Thyroid gland (tissue), 4 donors: ENCODE measurements around the gene KCNJ5. TPM values are rescaled to one million over a fixed set of nuclear protein-coding genes. Genes with fewer than 3 reads are reported as not detected.
A peak's percentile ranks its signal among the peaks of the same experiment; 100 is the strongest.

Source experiments
- DNase-seq, 2 donors: peaks; one replicate each; pipeline ENCODE4 v3.0.0-alpha.2; 2019
- H3K27ac ChIP-seq, 3 donors: fragments of 200-600 bp; sonication (generic); 1 replicate in 2 of 3; 2 replicates in 1 of 3; pipeline ENCODE4 v1.5.1; 2016 to 2019; ENCODE audit warnings: mild to moderate bottlenecking in 1 of 3, moderate library complexity in 1 of 3
- H3K27me3 ChIP-seq: fragments of 200-600 bp; sonication (generic); one replicate; pipeline ENCODE4 v1.5.1; 2019
- H3K36me3 ChIP-seq, 2 donors: fragments of 200-600 bp; sonication (generic); one replicate each; pipeline ENCODE4 v1.5.1; 2016 to 2019
- H3K4me1 ChIP-seq, 2 donors: fragments of 200-600 bp; sonication (generic); one replicate each; pipeline ENCODE4 v1.5.1; 2017 to 2019
- H3K4me3 ChIP-seq, 3 donors: fragments of 200-600 bp; sonication (generic); replicated peaks in 1 of 3; 1 replicate in 2 of 3; 2 replicates in 1 of 3; pipeline ENCODE4 v1.5.1; 2016; ENCODE audit warnings: mild to moderate bottlenecking in 1 of 3
- H3K9me3 ChIP-seq: fragments of 200-600 bp; sonication (generic); one replicate; pipeline ENCODE4 v1.5.1; 2017
- POLR2A ChIP-seq, 2 donors: fragments of 450-650 bp; IDR thresholded peaks; one replicate each; pipeline ENCODE4 v1.6.1; 2017; ENCODE audit warnings: antibody characterized with exemption in 2 of 2, mild to moderate bottlenecking in 2 of 2, moderate library complexity in 1 of 2
- WGBS, 2 donors: methylation state at CpG; one replicate each; pipeline ENCODE4 v1.1.5; 2017; 5-methylcytosine and 5-hydroxymethylcytosine counted together
- intact Hi-C: fragments of 100-400 bp; cut with DNase I; formaldehyde crosslinking; loops from one replicate; pipeline ENCODE4 v1.15.1; 2023
- total RNA-seq, 4 donors: library from RNA; depleted of rRNA; stranded (reverse); fragments of >200 nt; gene quantifications; one replicate each; pipeline ENCODE4 v1.2.3, GENCODE V29; 2016
- TF ChIP-seq, protein P1 (sequence below), 6 experiments: fragments of 200-600 bp in 3 of 6; fragments of 450-650 bp in 3 of 6; sonication (generic) in 3 of 6; IDR thresholded peaks; one replicate each; pipeline ENCODE4 v1.5.1; 2016 to 2019; ENCODE audit warnings: antibody characterized with exemption in 6 of 6, mild to moderate bottlenecking in 2 of 6, inconsistent platforms in 1 of 6, moderate library complexity in 1 of 6

Gene KCNJ5
- total RNA-seq, 4 donors from 2014 or later, result 0.40 to 2.7 (median 1.2) TPM

DNA sequence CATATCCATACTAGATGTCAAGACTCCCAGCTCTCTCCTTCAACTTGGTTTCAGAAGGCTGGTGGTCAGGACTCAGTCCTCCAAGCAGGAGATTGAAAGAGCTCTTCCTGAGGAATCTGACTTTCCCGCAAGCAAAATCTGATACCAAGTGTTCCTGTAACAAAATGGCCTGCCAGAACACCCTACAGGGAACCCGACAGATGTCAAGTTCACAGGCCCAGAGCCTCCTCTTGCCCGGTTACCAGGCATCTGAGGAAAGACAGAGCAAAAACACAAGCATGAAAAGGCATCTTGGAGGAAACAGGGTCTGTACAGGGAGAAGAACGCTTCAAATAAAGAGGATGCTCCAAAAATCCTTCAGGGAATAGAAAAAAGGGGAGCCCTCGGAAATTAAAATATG is 8.7 kb upstream of the KCNJ5 start:
- TF ChIP-seq POLR2A (IDR thresholded peaks at IDR 0.05), result no peak
- TF ChIP-seq, protein P1, sequence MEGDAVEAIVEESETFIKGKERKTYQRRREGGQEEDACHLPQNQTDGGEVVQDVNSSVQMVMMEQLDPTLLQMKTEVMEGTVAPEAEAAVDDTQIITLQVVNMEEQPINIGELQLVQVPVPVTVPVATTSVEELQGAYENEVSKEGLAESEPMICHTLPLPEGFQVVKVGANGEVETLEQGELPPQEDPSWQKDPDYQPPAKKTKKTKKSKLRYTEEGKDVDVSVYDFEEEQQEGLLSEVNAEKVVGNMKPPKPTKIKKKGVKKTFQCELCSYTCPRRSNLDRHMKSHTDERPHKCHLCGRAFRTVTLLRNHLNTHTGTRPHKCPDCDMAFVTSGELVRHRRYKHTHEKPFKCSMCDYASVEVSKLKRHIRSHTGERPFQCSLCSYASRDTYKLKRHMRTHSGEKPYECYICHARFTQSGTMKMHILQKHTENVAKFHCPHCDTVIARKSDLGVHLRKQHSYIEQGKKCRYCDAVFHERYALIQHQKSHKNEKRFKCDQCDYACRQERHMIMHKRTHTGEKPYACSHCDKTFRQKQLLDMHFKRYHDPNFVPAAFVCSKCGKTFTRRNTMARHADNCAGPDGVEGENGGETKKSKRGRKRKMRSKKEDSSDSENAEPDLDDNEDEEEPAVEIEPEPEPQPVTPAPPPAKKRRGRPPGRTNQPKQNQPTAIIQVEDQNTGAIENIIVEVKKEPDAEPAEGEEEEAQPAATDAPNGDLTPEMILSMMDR (IDR thresholded peaks at IDR 0.05), result no peak
- DNase-seq, result no peak
- no peaks in the 10 kb centered on the region for H3K27me3 ChIP-seq
- H3K36me3 ChIP-seq, result no peaks in the 10 kb centered on the region
- intact Hi-C loops, result no loop called here
- H3K4me3 ChIP-seq, result no peak overlapping the region
- no peak overlapping the region for H3K27ac ChIP-seq
- no peaks in the 10 kb centered on the region for H3K9me3 ChIP-seq
- WGBS, 2 donors, result 81 to 83% methylated on average over 5 of the region's 5 CpGs
- H3K4me1 ChIP-seq, result no peaks in the 10 kb centered on the region

DNA sequence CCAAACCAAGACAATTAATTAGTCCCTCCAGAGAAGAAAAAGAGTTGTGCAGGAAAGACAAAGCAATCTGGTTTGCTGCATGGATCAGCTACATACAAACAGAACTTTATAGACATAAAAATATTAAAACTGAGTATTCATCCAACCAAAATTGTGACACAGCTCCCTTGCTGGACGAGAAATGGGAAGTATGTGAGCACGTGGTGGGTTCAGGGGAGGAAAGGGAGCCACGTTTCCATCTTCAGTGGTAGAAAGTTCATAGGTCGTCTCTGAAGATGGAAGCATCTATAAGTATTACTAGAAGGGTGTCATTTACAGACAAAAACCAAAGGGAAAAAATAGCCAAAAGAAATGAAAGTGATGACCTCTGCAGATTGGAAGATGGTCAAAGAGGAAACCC is 7.1 kb upstream of the KCNJ5 start:
- Histone ChIP-seq H3K27ac (no peak overlapping the region), H3K9me3 (no peaks in the 10 kb centered on the region), H3K27me3 (no peaks in the 10 kb centered on the region), H3K36me3 (no peaks in the 10 kb centered on the region), H3K4me3 (no peak overlapping the region), H3K4me1 (no peaks in the 10 kb centered on the region)
- 50 to 53% methylated on average over 4 of the region's 4 CpGs for WGBS, 2 donors
- intact Hi-C loops, result no loop called here
- no peak for TF ChIP-seq POLR2A (IDR thresholded peaks at IDR 0.05)
- TF ChIP-seq, protein P1 (IDR thresholded peaks at IDR 0.05), result no peak
- no peak for DNase-seq

DNA sequence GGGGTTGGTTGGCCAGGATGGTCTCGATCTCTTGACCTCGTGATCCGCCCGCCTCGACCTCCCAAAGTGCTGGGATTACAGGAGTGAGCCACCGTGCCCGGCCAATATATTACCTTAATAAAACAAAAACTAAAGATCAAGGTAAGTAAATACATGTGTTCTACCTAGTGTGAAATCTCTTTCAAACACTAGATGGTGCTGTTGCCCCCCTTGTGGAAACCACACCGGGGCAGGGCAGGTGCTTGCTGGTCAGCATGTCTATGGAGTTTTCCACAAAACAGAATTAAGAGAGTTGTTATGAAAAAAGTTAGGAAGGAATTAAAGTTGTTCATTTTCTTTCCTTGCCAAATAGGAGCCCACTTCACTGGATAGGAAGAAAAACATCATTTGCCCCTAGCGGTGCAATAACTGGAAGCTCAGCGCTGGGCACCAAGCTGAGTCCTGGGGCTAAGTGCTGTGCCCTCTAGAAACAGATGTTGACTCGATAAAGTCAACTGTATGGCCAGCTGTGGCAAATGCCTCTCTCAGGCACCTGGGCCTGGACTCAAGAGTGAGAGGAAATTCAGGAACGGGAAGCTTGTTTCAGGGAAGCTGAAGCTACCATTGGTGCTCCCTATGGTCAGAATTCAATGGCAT is 6.3 kb upstream of the KCNJ5 start:
- 26 to 32% methylated on average over 10 to 12 of the region's 12 CpGs for WGBS, 2 donors
- DNase-seq, result peak; percentile 64 to 71
- intact Hi-C loops, result no loop called here

DNA sequence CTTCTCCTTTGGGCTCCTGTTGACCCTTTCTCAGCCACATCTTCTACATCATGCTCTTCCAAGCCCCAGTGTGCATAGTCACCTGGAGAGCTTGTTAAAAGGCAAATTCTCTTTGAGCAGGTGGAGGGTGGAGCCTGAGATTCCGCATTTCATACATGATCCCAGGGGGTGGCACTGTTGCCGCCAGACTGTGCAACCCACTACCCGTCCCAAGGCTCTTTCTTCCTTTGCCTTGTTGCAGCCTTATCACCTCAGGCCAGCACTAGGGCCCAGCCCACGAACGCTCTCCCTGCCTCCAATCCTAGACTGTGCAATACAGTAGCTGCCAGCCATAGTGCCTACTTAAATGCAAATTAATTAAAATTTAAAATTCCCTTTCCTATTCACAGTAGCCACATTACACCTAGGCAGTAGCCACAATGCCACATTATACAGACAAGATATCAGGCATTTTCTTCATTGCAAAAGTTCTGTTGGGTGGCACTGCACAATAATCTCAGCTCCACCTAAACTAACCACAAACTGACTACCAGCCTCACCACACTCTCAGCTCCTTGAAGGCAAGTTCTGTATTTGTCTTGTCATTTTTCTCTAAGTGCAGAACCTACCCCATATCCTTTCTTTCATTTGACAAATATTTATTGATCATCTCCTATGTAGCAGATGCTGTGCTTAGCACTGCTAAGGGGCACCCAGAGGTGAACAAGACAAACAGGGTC is 4.6 kb upstream of the KCNJ5 start:
- intact Hi-C loops, result loop anchor here (2.0 kb wide), 1 partner anchor 66 kb away; no protein-coding TSS in a partner anchor
- no peaks in the 10 kb centered on the region for H3K27me3 ChIP-seq
- 59 to 75% methylated on average over 5 of the region's 5 CpGs for WGBS, 2 donors
- no peak overlapping the region for H3K4me3 ChIP-seq
- H3K36me3 ChIP-seq, result no peaks in the 10 kb centered on the region
- H3K9me3 ChIP-seq, result no peaks in the 10 kb centered on the region
- no peak overlapping the region for H3K27ac ChIP-seq
- no peak for TF ChIP-seq POLR2A (IDR thresholded peaks at IDR 0.05)
- TF ChIP-seq, protein P1 (IDR thresholded peaks at IDR 0.05), result peak in 1 of 6 experiments; percentile 8
- peaks cover 9 to 10% of the 10 kb centered on the region in 2 donors for H3K4me1 ChIP-seq
- peak in 1 of 2 donors; percentile 26 for DNase-seq

More for the DNA sequence above, 6.3 kb upstream of the KCNJ5 start:
- no peaks in the 10 kb centered on the region for H3K4me1 ChIP-seq
- no peaks in the 10 kb centered on the region for H3K9me3 ChIP-seq
- TF ChIP-seq POLR2A (IDR thresholded peaks at IDR 0.05), result no peak
- TF ChIP-seq, protein P1 (IDR thresholded peaks at IDR 0.05), result peak; percentile 81 to 94 (median 87)
- no peaks in the 10 kb centered on the region for H3K36me3 ChIP-seq
- no peak overlapping the region for H3K27ac ChIP-seq
- no peaks in the 10 kb centered on the region for H3K27me3 ChIP-seq
- H3K4me3 ChIP-seq, result no peak overlapping the region
